Left lung (tissue), 10 donors: ENCODE results near the gene UPK3A. TPM values are rescaled to one million over a fixed set of nuclear protein-coding genes. Genes with fewer than 3 reads are reported as not detected.
"Not testable (repeated sequence)": the region's sequence is repeated elsewhere in the genome, so short reads cannot be mapped to it uniquely, and the experiment has no call there.

Source experiments
- ATAC-seq: fragments of 200-7000 bp; cut with Tn5 transposase; one replicate; pipeline ENCODE4 v1.9.1; 2020; ENCODE audit warnings: moderate library complexity
- DNase-seq, 4 donors: peaks; one replicate each; pipeline ENCODE4 v3.0.0-alpha.2; 2013 to 2020
- H3K27ac ChIP-seq, 2 donors: fragments of 200-600 bp; sonication (generic) in 1 of 2; one replicate each; pipeline versions ENCODE4 v1.5.0 to v1.8.0; 2020 to 2021
- H3K27me3 ChIP-seq, 2 donors: fragments of 200-600 bp; sonication (generic) in 1 of 2; one replicate each; pipeline versions ENCODE4 v1.5.0 to v1.8.0; 2020 to 2021
- H3K36me3 ChIP-seq, 2 donors: fragments of 200-600 bp; sonication (generic) in 1 of 2; one replicate each; pipeline versions ENCODE4 v1.5.0 to v1.8.0; 2020 to 2021
- H3K4me1 ChIP-seq, 2 donors: fragments of 200-600 bp; one replicate each; pipeline ENCODE4 v1.8.0; 2021
- H3K4me3 ChIP-seq, 2 donors: fragments of 200-600 bp; sonication (generic) in 1 of 2; one replicate each; pipeline versions ENCODE4 v1.5.0 to v1.8.0; 2020 to 2021; ENCODE audit warnings: mild to moderate bottlenecking in 1 of 2
- H3K9me3 ChIP-seq, 2 donors: fragments of 200-600 bp; sonication (generic) in 1 of 2; one replicate each; pipeline versions ENCODE4 v1.5.0 to v1.8.0; 2020 to 2021
- intact Hi-C, 2 donors: fragments of 100-400 bp; cut with DNase I; formaldehyde crosslinking; loops; one replicate each; pipeline versions ENCODE4 v1.11.2 to v1.14.2; 2022
- polyA plus RNA-seq, 6 donors: library from polyadenylated mRNA; unstranded; fragments of 120-200 nt; gene quantifications; one replicate each; pipeline ENCODE4 v1.2.1, GENCODE V29; 2013; ENCODE audit not compliant: insufficient read length in 6 of 6
- total RNA-seq, 2 donors: library from RNA; stranded (reverse); fragmentation: NEBNext Ultra II Directional; extraction: Animal tissue kit (Norgen Biotek cat#: 25700); gene quantifications; one replicate each; pipeline ENCODE4 v1.2.1, GENCODE V29; 2021
- TF ChIP-seq, protein P1 (sequence below), 2 donors: fragments of 200-600 bp; sonication (generic) in 1 of 2; IDR thresholded peaks; one replicate each; pipeline versions ENCODE4 v1.5.0 to v1.8.0; 2021; ENCODE audit warnings: antibody characterized with exemption in 2 of 2
- donor health status: DM: no; HTN: yes; CAD: no.
- donor health status: DM: no; HTN: no; CAD: no.

Gene UPK3A
- total and polyA plus RNA-seq, 8 donors: 0.19 to 0.72 (median 0.27) TPM; not detected in 3

DNA sequence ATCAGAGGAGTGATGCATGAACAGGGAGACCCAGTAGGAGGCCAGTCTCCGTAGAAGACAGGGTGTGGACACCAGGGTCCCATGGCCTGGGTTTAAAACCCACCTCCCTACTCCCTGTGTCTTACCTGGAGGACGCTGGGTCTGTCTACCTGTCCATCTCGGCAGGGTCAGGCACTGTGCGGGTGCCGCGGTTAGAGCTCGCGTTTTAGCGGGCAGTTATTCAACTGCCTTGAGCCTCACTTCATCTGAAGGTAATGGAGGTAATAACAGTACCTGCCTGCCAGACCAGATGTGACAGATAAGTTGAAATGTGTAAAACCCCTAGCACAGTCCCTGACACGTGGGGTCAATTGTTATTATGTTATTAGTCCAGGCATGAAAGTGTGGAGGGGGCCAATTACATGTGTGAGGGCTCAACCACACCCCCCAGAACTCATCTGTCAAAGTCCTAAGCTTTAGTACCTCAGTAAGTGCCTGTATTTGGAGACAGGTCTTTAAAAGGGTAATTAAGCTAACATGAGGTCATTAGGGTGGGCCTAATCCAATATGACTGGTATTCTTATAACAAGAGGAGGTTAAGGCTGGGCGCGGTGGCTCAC is 8.1 kb upstream of the UPK3A start:
- DNase-seq: no peak
- Histone ChIP-seq H3K4me1 (peaks cover 10 to 18% of the 10 kb centered on the region in 2 donors), H3K36me3 (no peaks in the 10 kb centered on the region), H3K9me3 (no peaks in the 10 kb centered on the region), H3K27ac (no peak overlapping the region), H3K27me3 (no peaks in the 10 kb centered on the region), H3K4me3 (no peak overlapping the region)
- intact Hi-C loops: loop anchor here in 1 of 2 donors (10.0 kb wide), 1 partner anchor 278 kb away; no protein-coding TSS in a partner anchor
- TF ChIP-seq, protein P1, sequence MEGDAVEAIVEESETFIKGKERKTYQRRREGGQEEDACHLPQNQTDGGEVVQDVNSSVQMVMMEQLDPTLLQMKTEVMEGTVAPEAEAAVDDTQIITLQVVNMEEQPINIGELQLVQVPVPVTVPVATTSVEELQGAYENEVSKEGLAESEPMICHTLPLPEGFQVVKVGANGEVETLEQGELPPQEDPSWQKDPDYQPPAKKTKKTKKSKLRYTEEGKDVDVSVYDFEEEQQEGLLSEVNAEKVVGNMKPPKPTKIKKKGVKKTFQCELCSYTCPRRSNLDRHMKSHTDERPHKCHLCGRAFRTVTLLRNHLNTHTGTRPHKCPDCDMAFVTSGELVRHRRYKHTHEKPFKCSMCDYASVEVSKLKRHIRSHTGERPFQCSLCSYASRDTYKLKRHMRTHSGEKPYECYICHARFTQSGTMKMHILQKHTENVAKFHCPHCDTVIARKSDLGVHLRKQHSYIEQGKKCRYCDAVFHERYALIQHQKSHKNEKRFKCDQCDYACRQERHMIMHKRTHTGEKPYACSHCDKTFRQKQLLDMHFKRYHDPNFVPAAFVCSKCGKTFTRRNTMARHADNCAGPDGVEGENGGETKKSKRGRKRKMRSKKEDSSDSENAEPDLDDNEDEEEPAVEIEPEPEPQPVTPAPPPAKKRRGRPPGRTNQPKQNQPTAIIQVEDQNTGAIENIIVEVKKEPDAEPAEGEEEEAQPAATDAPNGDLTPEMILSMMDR (IDR thresholded peaks at IDR 0.05): no peak
- ATAC-seq: no peak

DNA sequence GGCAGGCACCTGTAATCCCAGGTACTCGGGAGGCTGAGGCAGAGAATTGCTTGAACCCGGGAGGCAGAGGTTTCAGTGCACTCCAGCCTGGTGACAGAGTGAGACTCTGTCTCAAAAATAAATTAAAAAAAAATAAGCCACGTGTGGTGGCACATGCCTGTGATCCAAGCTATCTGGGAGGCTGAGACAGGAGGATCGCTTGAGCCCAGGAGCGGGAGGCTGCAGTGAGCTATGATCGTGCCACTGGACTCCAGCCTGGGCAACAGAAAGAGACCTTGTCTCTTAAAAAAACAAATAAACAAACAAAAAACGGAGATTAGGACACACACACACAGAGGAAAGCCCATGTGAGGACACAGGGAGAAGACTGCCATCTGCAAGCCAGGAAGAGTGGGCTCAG is 7.0 kb upstream of the UPK3A start:
- intact Hi-C loops: loop anchor here in 1 of 2 donors (10.0 kb wide), 1 partner anchor 277 kb away; no protein-coding TSS in a partner anchor
- H3K9me3 ChIP-seq, ATAC-seq, H3K36me3 ChIP-seq, H3K27ac ChIP-seq, H3K4me3 ChIP-seq, DNase-seq, H3K27me3 ChIP-seq: not testable (repeated sequence)
- peaks cover 10 to 18% of the 10 kb centered on the region in 2 donors for H3K4me1 ChIP-seq

DNA sequence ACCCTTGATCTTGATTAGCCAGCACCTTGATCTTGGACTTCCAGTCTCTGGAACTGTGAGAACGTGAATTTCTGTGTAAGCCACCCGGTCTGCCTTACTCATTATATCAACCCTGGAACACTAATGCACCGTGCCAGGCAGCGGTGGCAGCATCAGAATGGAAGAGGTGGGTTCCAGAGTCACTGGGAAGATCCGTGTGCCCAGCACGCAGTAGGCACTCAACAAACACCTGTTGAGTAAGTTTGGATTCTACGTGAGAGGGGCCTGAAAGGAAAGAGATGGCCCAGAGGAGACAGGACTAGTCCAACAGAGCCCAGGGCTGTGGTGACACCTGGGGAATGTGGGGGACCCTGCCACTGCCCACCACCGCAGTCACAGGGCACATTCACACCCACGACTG is 6.6 kb upstream of the UPK3A start:
- Histone ChIP-seq H3K4me3 (no peak overlapping the region), H3K27ac (no peak overlapping the region), H3K4me1 (peaks cover 10 to 18% of the 10 kb centered on the region in 2 donors), H3K27me3 (peaks cover 0 to under 1% of the 10 kb centered on the region in 2 donors), H3K9me3 (no peaks in the 10 kb centered on the region), H3K36me3 (no peaks in the 10 kb centered on the region)
- TF ChIP-seq, protein P1 (IDR thresholded peaks at IDR 0.05): no peak
- intact Hi-C loops: loop anchor here in 1 of 2 donors (10.0 kb wide), 1 partner anchor 277 kb away; no protein-coding TSS in a partner anchor
- no peak for DNase-seq
- ATAC-seq: no peak

DNA sequence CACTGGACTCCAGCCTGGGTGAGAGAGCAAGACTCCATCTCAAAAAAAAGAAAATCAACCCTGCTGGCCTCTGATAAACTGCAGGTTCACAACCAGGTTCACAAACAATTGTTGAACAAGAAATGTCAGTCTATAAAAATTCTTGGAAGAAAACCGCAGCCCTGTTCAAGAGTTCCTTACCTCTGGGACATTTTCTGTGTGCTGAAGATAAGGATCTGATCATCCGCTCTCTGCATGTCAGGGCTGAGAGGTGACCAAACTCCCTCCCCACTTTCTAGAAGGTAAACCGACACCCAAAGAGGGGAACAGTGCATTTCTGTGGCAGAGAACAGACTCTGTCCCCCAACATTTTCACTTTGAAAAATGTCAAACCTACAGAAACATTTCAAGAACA is 4.2 kb upstream of the UPK3A start:
- peaks cover 5 to 25% of the 10 kb centered on the region in 2 donors for H3K27me3 ChIP-seq
- TF ChIP-seq, protein P1 (IDR thresholded peaks at IDR 0.05): no peak
- H3K4me3 ChIP-seq: no peak overlapping the region
- ATAC-seq (no peak), DNase-seq (no peak)
- peak overlapping the region; percentile 71 to 72 for H3K27ac ChIP-seq
- H3K9me3 ChIP-seq: no peaks in the 10 kb centered on the region
- intact Hi-C loops: no loop called here
- H3K36me3 ChIP-seq: no peaks in the 10 kb centered on the region
- peaks cover 12 to 31% of the 10 kb centered on the region in 2 donors for H3K4me1 ChIP-seq

DNA sequence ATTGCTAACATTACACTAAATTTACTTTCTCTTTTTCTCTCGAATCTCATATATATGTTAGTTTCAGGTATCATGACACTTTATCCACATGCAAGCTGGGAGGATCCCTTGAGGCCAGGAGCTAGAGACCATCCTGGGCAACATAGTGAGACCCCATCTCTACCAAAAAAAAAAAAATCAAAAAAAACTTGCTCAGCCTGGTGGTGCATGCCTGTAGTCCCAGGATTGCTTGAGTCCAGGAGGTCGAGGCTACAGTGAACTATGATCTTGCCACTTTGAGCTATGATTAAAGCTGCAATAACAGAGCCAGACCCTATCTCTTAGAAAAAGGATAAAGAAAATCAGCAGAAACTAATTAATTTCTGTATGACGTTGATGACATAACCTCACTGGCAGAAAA is 3.7 kb upstream of the UPK3A start:
- ATAC-seq (no peak), DNase-seq (no peak)
- Histone ChIP-seq H3K36me3 (no peaks in the 10 kb centered on the region), H3K4me1 (peaks cover 12 to 31% of the 10 kb centered on the region in 2 donors), H3K27me3 (peaks cover 5 to 30% of the 10 kb centered on the region in 2 donors), H3K4me3 (no peak overlapping the region), H3K9me3 (no peaks in the 10 kb centered on the region), H3K27ac (peak overlapping the region in 1 of 2 donors; percentile 72)
- TF ChIP-seq, protein P1 (IDR thresholded peaks at IDR 0.05): no peak
- intact Hi-C loops: no loop called here
